ENCODE measurements around the gene KRT78.

KRT78 gene

GRCh38 chr12:52812073-52812400 lies 36.8 kb downstream of the KRT78 start:
- no peak for DNase-seq (ENCODE audit: low read depth, low spot score)

- no peak for DNase-seq (ENCODE audit: low read depth, low spot score)
Measured at GRCh38 chr12:52811191-52812072, 37.4 kb downstream of the KRT78 start.

- no peak for DNase-seq (ENCODE audit: low read depth, low spot score)
Measured at GRCh38 chr12:52810554-52810953, 38.2 kb downstream of the KRT78 start.

- DNase-seq (ENCODE audit: low read depth, low spot score), result no peak
Measured at GRCh38 chr12:52809166-52809565, 39.6 kb downstream of the KRT78 start.

GRCh38 chr12:52808573-52809160 lies 40.1 kb downstream of the KRT78 start:
- no peak for DNase-seq (ENCODE audit: low read depth, low spot score)

- DNase-seq (ENCODE audit: low read depth, low spot score), result no peak
Measured at GRCh38 chr12:52807544-52808470, 41.0 kb downstream of the KRT78 start.

GRCh38 chr12:52806821-52807543 lies 41.8 kb downstream of the KRT78 start:
- no peak for DNase-seq (ENCODE audit: low read depth, low spot score)

- no peak for DNase-seq (ENCODE audit: low read depth, low spot score)
Measured at GRCh38 chr12:52806169-52806811, 42.5 kb downstream of the KRT78 start.

- no peak for DNase-seq (ENCODE audit: low read depth, low spot score)
Measured at GRCh38 chr12:52805739-52806138, 43.1 kb downstream of the KRT78 start.

GRCh38 chr12:52805000-52805399 lies 43.8 kb downstream of the KRT78 start:
- no peak for DNase-seq (ENCODE audit: low read depth, low spot score)

- no peak for DNase-seq (ENCODE audit: low read depth, low spot score)
Measured at GRCh38 chr12:52802442-52802841, 46.4 kb downstream of the KRT78 start.

GRCh38 chr12:52801773-52802172 lies 47.0 kb downstream of the KRT78 start:
- DNase-seq (ENCODE audit: low read depth, low spot score), result no peak

- DNase-seq (ENCODE audit: low read depth, low spot score), result no peak
Measured at GRCh38 chr12:52800259-52800917, 48.4 kb downstream of the KRT78 start.

- DNase-seq (ENCODE audit: low read depth, low spot score), result no peak
Measured at GRCh38 chr12:52799505-52800211, 49.1 kb downstream of the KRT78 start.

- no peak for DNase-seq (ENCODE audit: low read depth, low spot score)
Measured at GRCh38 chr12:52798671-52799504, 49.9 kb downstream of the KRT78 start.

- no peak for DNase-seq (ENCODE audit: low read depth, low spot score)
Measured at GRCh38 chr12:52798003-52798670, 50.7 kb downstream of the KRT78 start.

GRCh38 chr12:52797529-52797894 lies 51.3 kb downstream of the KRT78 start:
- no peak for DNase-seq (ENCODE audit: low read depth, low spot score)

GRCh38 chr12:52796839-52797528 lies 51.8 kb downstream of the KRT78 start:
- DNase-seq (ENCODE audit: low read depth, low spot score), result no peak

Measured in activated naive CD8-positive, alpha-beta T cell treated with anti-CD3 and anti-CD28 coated beads, Interleukin-2, amount 50 U/mL, for 16 hours (primary cell).